ENCODE measurements around the gene CTSZ.

The CTSZ gene

DNA sequence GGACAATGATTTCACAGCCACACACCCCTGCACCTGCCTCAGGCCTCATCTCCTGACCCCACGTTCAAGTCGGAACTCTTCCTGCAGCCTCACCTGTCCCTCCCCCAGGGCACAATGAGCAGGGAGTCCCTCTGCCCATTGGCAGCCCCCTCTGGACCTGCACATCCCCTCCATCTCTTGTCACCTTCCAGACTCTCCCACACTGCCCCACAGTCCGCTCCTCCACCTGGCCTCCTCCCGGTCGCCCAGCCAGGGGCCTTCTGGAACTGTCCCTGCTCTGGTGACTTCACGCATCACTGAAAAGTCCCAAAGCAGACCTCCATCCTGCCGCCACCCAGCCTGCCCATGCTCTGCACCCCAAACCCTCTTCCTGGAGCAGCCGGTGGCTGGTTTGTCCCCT lies 4.7 kb downstream of the CTSZ start:
- Histone ChIP-seq H3K4me1 (ENCODE audit: insufficient read depth, low read length, severe bottlenecking) (peaks cover 37% of the 10 kb centered on the region), H3K9ac (ENCODE audit: low read length) (no peak overlapping the region), H3K79me2 (ENCODE audit: insufficient read depth, low read length) (no peaks in the 10 kb centered on the region), H3K4me2 (ENCODE audit: low read length) (no peak overlapping the region), H3K27me3 (ENCODE audit: insufficient read depth, low read length) (no peaks in the 10 kb centered on the region), H3K27ac (ENCODE audit: low read depth, low read length, poor library complexity, severe bottlenecking) (no peak overlapping the region), H3K9me2 (ENCODE audit: low read depth, low read length) (no peaks in the 10 kb centered on the region), H3K4me3 (ENCODE audit: low read depth, low read length, poor library complexity, severe bottlenecking) (no peak overlapping the region), H4K20me1 (ENCODE audit: insufficient read depth, low read length) (no peaks in the 10 kb centered on the region), H3K9me3 (ENCODE audit: low read length) (no peaks in the 10 kb centered on the region), H2AFZ (ENCODE audit: low read length) (no peak overlapping the region), H3F3A (ENCODE audit: insufficient read depth, low read length) (no peaks in the 10 kb centered on the region), H3K36me3 (ENCODE audit: insufficient read depth, low read length) (peaks cover 61% of the 10 kb centered on the region)
- no peak for TF ChIP-seq EZH2 (IDR thresholded peaks at IDR 0.05; ENCODE audit: borderline replicate concordance, low read length)
- TF ChIP-seq, protein P1, sequence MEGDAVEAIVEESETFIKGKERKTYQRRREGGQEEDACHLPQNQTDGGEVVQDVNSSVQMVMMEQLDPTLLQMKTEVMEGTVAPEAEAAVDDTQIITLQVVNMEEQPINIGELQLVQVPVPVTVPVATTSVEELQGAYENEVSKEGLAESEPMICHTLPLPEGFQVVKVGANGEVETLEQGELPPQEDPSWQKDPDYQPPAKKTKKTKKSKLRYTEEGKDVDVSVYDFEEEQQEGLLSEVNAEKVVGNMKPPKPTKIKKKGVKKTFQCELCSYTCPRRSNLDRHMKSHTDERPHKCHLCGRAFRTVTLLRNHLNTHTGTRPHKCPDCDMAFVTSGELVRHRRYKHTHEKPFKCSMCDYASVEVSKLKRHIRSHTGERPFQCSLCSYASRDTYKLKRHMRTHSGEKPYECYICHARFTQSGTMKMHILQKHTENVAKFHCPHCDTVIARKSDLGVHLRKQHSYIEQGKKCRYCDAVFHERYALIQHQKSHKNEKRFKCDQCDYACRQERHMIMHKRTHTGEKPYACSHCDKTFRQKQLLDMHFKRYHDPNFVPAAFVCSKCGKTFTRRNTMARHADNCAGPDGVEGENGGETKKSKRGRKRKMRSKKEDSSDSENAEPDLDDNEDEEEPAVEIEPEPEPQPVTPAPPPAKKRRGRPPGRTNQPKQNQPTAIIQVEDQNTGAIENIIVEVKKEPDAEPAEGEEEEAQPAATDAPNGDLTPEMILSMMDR (IDR thresholded peaks at IDR 0.05; ENCODE audit: low read length), result no peak

DNA sequence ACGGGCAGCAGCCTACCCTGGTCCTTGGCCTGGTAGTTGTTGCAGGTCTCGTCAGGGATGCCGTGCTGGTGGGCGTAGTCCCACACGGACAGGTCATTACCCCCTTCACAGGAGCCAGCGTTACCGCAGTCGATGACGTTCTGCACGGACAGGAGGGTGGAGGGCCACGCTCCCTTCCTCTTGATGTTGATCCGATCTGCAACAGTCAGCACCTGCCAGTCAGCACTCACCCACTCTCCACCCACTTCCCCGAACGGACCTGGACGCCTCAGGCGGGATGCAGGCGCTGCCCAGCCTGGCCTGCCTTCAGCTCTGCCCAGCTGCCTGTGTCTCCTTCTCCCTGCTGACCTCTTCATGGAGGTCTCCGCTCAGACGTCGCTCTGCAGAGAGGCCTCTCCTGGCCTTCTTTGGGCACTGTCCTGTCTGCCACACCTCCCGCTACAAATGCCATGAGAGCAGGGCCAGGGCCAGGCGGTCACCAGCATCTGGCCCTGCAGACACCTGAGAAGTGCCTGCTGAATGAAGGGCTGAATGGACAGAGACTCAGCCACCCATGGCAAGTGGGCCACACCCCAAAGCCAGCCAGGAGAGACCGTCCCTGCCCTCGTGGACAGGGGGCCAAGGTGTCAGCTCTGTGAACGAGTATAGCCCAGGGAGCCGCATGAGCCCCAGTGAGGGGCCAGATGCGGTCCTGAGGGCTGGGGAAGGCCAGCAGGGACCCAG lies 5.4 kb downstream of the CTSZ start:
- H3F3A ChIP-seq (ENCODE audit: insufficient read depth, low read length), result no peaks in the 10 kb centered on the region
- no peaks in the 10 kb centered on the region for H3K79me2 ChIP-seq (ENCODE audit: insufficient read depth, low read length)
- no peak overlapping the region for H3K27ac ChIP-seq (ENCODE audit: low read depth, low read length, poor library complexity, severe bottlenecking)
- no peak overlapping the region for H3K4me2 ChIP-seq (ENCODE audit: low read length)
- no peaks in the 10 kb centered on the region for H3K27me3 ChIP-seq (ENCODE audit: insufficient read depth, low read length)
- H3K9me3 ChIP-seq (ENCODE audit: low read length), result no peaks in the 10 kb centered on the region
- no peaks in the 10 kb centered on the region for H4K20me1 ChIP-seq (ENCODE audit: insufficient read depth, low read length)
- no peak overlapping the region for H3K4me3 ChIP-seq (ENCODE audit: low read depth, low read length, poor library complexity, severe bottlenecking)
- H3K36me3 ChIP-seq (ENCODE audit: insufficient read depth, low read length), result peaks cover 69% of the 10 kb centered on the region
- H3K9me2 ChIP-seq (ENCODE audit: low read depth, low read length), result no peaks in the 10 kb centered on the region
- H2AFZ ChIP-seq (ENCODE audit: low read length), result no peak overlapping the region
- no peak overlapping the region for H3K9ac ChIP-seq (ENCODE audit: low read length)
- peaks cover 34% of the 10 kb centered on the region for H3K4me1 ChIP-seq (ENCODE audit: insufficient read depth, low read length, severe bottlenecking)
- no peak for TF ChIP-seq EZH2 (IDR thresholded peaks at IDR 0.05; ENCODE audit: borderline replicate concordance, low read length)
- TF ChIP-seq, protein P1 (IDR thresholded peaks at IDR 0.05; ENCODE audit: low read length), result no peak

DNA sequence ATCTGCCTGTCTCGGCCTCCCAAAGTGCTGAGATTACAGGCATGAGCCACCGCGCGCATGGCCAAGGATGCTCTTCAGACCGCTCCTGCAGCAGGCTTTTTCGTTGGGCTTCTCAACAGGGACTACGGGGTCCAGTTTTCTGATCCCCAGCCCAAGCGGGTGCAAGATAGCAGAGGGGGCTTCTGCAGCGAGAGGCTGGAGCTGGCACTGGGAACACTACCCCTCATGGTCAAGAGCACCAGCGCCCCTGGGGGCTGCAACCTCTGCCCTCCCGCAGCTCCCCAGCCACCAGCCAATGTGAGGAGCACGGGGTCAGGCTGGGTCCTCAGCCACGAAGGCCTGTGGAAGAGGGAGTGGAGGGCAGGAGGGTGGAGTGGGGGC lies 6.0 kb downstream of the CTSZ start:
- Histone ChIP-seq H3K4me2 (ENCODE audit: low read length) (no peak overlapping the region), H3K4me3 (ENCODE audit: low read depth, low read length, poor library complexity, severe bottlenecking) (no peak overlapping the region), H3K9me2 (ENCODE audit: low read depth, low read length) (no peaks in the 10 kb centered on the region), H2AFZ (ENCODE audit: low read length) (no peak overlapping the region), H3K79me2 (ENCODE audit: insufficient read depth, low read length) (no peaks in the 10 kb centered on the region), H3F3A (ENCODE audit: insufficient read depth, low read length) (no peaks in the 10 kb centered on the region), H3K27ac (ENCODE audit: low read depth, low read length, poor library complexity, severe bottlenecking) (no peak overlapping the region), H3K4me1 (ENCODE audit: insufficient read depth, low read length, severe bottlenecking) (peaks cover 32% of the 10 kb centered on the region), H3K9me3 (ENCODE audit: low read length) (no peaks in the 10 kb centered on the region), H4K20me1 (ENCODE audit: insufficient read depth, low read length) (no peaks in the 10 kb centered on the region), H3K36me3 (ENCODE audit: insufficient read depth, low read length) (peaks cover 74% of the 10 kb centered on the region), H3K27me3 (ENCODE audit: insufficient read depth, low read length) (no peaks in the 10 kb centered on the region), H3K9ac (ENCODE audit: low read length) (no peak overlapping the region)
- TF ChIP-seq, protein P1 (IDR thresholded peaks at IDR 0.05; ENCODE audit: low read length), result no peak
- no peak for TF ChIP-seq EZH2 (IDR thresholded peaks at IDR 0.05; ENCODE audit: borderline replicate concordance, low read length)
